Peyer's patch (tissue), 4 donors: ENCODE measurements around the gene SPATA13. TPM values are rescaled to one million over a fixed set of nuclear protein-coding genes. Genes with fewer than 3 reads are reported as not detected.
"Not testable (repeated sequence)": the region's sequence is repeated elsewhere in the genome, so short reads cannot be mapped to it uniquely, and the experiment has no call there.

Source experiments
- DNase-seq, 3 donors: peaks; one replicate each; pipeline ENCODE4 v3.0.0-alpha.2; 2017 to 2019
- H3K27ac ChIP-seq, 4 donors: fragments of 200-600 bp; sonication (generic); one replicate each; pipeline ENCODE4 v1.5.1; 2016 to 2019
- H3K27me3 ChIP-seq, 2 donors: fragments of 200-600 bp; sonication (generic); one replicate each; pipeline ENCODE4 v1.5.1; 2019
- H3K36me3 ChIP-seq, 3 donors: fragments of 200-600 bp; sonication (generic); one replicate each; pipeline ENCODE4 v1.5.1; 2016 to 2019
- H3K4me1 ChIP-seq, 4 donors: fragments of 200-600 bp; sonication (generic); one replicate each; pipeline ENCODE4 v1.5.1; 2016 to 2019
- H3K4me3 ChIP-seq, 4 donors: fragments of 200-600 bp; sonication (generic); 1 replicate in 3 of 4; 2 replicates in 1 of 4; pipeline ENCODE4 v1.5.1; 2016 to 2019; ENCODE audit warnings: mild to moderate bottlenecking in 1 of 4
- H3K9me3 ChIP-seq, 4 donors: fragments of 200-600 bp; sonication (generic); one replicate each; pipeline ENCODE4 v1.5.1; 2016 to 2019; ENCODE audit warnings: mild to moderate bottlenecking in 1 of 4
- CTCF ChIP-seq, 6 experiments: fragments of 450-650 bp in 4 of 6; fragments of 200-600 bp in 2 of 6; sonication (generic) in 1 of 6; IDR thresholded peaks; one replicate each; pipeline ENCODE4 v1.5.1; 2017 to 2019; ENCODE audit warnings: antibody characterized with exemption in 6 of 6, mild to moderate bottlenecking in 3 of 6, moderate library complexity in 1 of 6
- POLR2A ChIP-seq, 2 donors: fragments of 450-650 bp; IDR thresholded peaks; one replicate each; pipeline ENCODE4 v1.5.1; 2017; ENCODE audit warnings: antibody characterized with exemption in 2 of 2, mild to moderate bottlenecking in 2 of 2, moderate library complexity in 2 of 2
- total RNA-seq, 4 donors: library from RNA; depleted of rRNA; stranded (reverse); fragments of >200 nt; gene quantifications; one replicate each; pipeline ENCODE4 v1.1.0, GENCODE V29; 2016

Gene SPATA13
- total RNA-seq, 4 donors from 2014 or later, result 77.1 to 191 (median 141) TPM

- TF ChIP-seq POLR2A (IDR thresholded peaks at IDR 0.05) (no peak), CTCF (IDR thresholded peaks at IDR 0.05) (no peak)
- Histone ChIP-seq H3K4me1 (no peaks in the 10 kb centered on the region), H3K27me3 (no peaks in the 10 kb centered on the region), H3K9me3 (no peaks in the 10 kb centered on the region), H3K4me3 (no peak overlapping the region), H3K27ac (no peak overlapping the region), H3K36me3 (peaks cover 0 to 22% (median 0%) of the 10 kb centered on the region in 3 donors)
- no peak for DNase-seq
Observed at GRCh38 chr13:24307211-24308067, 146.9 kb downstream of the SPATA13 start.

- Histone ChIP-seq H3K4me1 (no peaks in the 10 kb centered on the region), H3K27ac (no peak overlapping the region), H3K36me3 (peaks cover 0 to 16% (median 0%) of the 10 kb centered on the region in 3 donors), H3K9me3 (no peaks in the 10 kb centered on the region), H3K4me3 (no peak overlapping the region), H3K27me3 (no peaks in the 10 kb centered on the region)
- TF ChIP-seq CTCF (IDR thresholded peaks at IDR 0.05) (no peak), POLR2A (IDR thresholded peaks at IDR 0.05) (no peak)
- DNase-seq, result no peak
Observed at GRCh38 chr13:24308068-24308445, 147.5 kb downstream of the SPATA13 start.

GRCh38 chr13:24308488-24309020 lies 148.0 kb downstream of the SPATA13 start:
- TF ChIP-seq POLR2A (IDR thresholded peaks at IDR 0.05), result no peak
- no peak for TF ChIP-seq CTCF (IDR thresholded peaks at IDR 0.05)
- no peak for DNase-seq
- no peaks in the 10 kb centered on the region for H3K4me1 ChIP-seq

GRCh38 chr13:24309300-24309699 lies 148.8 kb downstream of the SPATA13 start, which contains the start of gene C1QTNF9:
TSS of gene C1QTNF9 (plus strand) at chr13:24309580. CDS start at chr13:24316004, 6,424 bp downstream.
- not testable (repeated sequence) for H3K27ac ChIP-seq, H3K4me1 ChIP-seq, H3K4me3 ChIP-seq, H3K9me3 ChIP-seq, H3K27me3 ChIP-seq, H3K36me3 ChIP-seq, DNase-seq

More at GRCh38 chr13:24308488-24309020, 148.0 kb downstream of the SPATA13 start:
- Histone ChIP-seq H3K36me3 (peaks cover 0 to 11% (median 0%) of the 10 kb centered on the region in 3 donors), H3K4me3 (no peak overlapping the region), H3K27ac (no peak overlapping the region), H3K27me3 (no peaks in the 10 kb centered on the region), H3K9me3 (no peaks in the 10 kb centered on the region)

- H3K4me1 ChIP-seq, result no peaks in the 10 kb centered on the region
- no peaks in the 10 kb centered on the region for H3K27me3 ChIP-seq
- no peaks in the 10 kb centered on the region for H3K9me3 ChIP-seq
- no peak for TF ChIP-seq POLR2A (IDR thresholded peaks at IDR 0.05)
- peak in 2 of 6 experiments; percentile 27 to 37 for TF ChIP-seq CTCF (IDR thresholded peaks at IDR 0.05)
- H3K4me3 ChIP-seq, result no peak overlapping the region
- H3K27ac ChIP-seq, result no peak overlapping the region
- DNase-seq, result no peak
- H3K36me3 ChIP-seq, result no peaks in the 10 kb centered on the region
Observed at GRCh38 chr13:24313439-24313838, 152.9 kb downstream of the SPATA13 start.

- H3K27ac ChIP-seq, H3K9me3 ChIP-seq, DNase-seq, H3K4me3 ChIP-seq, H3K36me3 ChIP-seq, H3K4me1 ChIP-seq, H3K27me3 ChIP-seq: not testable (repeated sequence)
Observed at GRCh38 chr13:24317835-24318234, 157.3 kb downstream of the SPATA13 start.

- not testable (repeated sequence) for H3K4me1 ChIP-seq, H3K36me3 ChIP-seq, H3K9me3 ChIP-seq, H3K27ac ChIP-seq, H3K4me3 ChIP-seq, H3K27me3 ChIP-seq, DNase-seq
Observed at GRCh38 chr13:24318878-24319277, 158.4 kb downstream of the SPATA13 start.

- H3K4me1 ChIP-seq, H3K4me3 ChIP-seq, H3K36me3 ChIP-seq, H3K9me3 ChIP-seq, DNase-seq, H3K27me3 ChIP-seq, H3K27ac ChIP-seq: not testable (repeated sequence)
Observed at GRCh38 chr13:24319641-24320040, 159.1 kb downstream of the SPATA13 start.

GRCh38 chr13:24321416-24321815 lies 160.9 kb downstream of the SPATA13 start:
- H3K4me3 ChIP-seq, H3K27ac ChIP-seq, H3K4me1 ChIP-seq, H3K9me3 ChIP-seq, H3K36me3 ChIP-seq, H3K27me3 ChIP-seq, DNase-seq: not testable (repeated sequence)
